HG03442 (cell line): ENCODE data around the gene TTLL10.
"Not testable (repeated sequence)": the region's sequence is repeated elsewhere in the genome, so short reads cannot be mapped to it uniquely, and the experiment has no call there.

Experiments used
- ATAC-seq: cut with Tn5 transposase; IDR thresholded peaks from one replicate; pipeline ENCODE4 v1.9.1; 2021; ENCODE audit warnings: mild to moderate bottlenecking, moderate library complexity; ENCODE audit not compliant: unreplicated experiment

The TTLL10 gene

GRCh38 chr1:1170215-1171091 lies 3.2 kb upstream of the TTLL10 start:
- ATAC-seq: no peak

- no peak for ATAC-seq
These were observed 2.5 kb upstream of the TTLL10 start for GRCh38 chr1:1171161-1171545.

- ATAC-seq: no peak
These were observed 1.9 kb upstream of the TTLL10 start for GRCh38 chr1:1171546-1172340.

DNA sequence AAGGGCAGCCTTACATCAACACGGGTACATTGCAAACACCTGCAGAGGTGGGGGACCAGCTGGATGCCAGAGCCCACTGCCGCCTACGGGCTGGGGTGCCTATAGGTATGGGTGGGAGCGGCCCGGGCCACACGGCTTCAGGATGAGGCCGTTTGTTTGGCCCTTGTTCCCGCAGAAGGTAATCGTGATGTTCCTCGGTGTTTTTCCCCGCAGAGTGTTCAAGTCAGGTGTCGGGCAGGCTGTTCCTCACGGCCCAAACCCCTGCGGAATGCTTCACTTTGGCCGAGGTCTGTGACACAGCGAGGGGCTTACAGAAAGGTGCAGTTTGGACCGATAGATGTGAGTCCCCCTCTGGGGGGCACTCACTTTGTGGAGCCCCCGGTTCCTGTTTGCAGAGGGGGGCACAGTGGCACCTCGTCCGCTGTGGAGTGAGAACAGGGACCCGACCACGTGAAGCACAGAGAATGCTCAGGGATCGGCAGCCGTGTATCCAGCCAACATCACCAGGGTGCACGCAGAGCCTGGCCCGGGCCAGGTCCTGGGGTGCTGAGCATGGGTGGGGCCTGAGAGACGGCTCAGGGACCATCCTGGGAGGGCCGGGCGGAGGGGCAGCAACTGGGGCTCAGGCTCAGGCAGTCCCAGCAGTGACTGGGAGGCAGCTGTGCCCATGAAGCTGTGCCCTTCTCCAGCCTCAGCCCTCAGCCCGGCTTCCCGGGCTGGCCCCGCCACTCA lies 453 bp upstream of the TTLL10 start:
- no peak for ATAC-seq

- no peak for ATAC-seq
These were observed 1.8 kb downstream of the TTLL10 start for GRCh38 chr1:1175221-1176062.

GRCh38 chr1:1176063-1176761 lies 2.5 kb downstream of the TTLL10 start:
- not testable (repeated sequence) for ATAC-seq

- ATAC-seq: no peak
These were observed 3.3 kb downstream of the TTLL10 start for GRCh38 chr1:1176931-1177330.

DNA sequence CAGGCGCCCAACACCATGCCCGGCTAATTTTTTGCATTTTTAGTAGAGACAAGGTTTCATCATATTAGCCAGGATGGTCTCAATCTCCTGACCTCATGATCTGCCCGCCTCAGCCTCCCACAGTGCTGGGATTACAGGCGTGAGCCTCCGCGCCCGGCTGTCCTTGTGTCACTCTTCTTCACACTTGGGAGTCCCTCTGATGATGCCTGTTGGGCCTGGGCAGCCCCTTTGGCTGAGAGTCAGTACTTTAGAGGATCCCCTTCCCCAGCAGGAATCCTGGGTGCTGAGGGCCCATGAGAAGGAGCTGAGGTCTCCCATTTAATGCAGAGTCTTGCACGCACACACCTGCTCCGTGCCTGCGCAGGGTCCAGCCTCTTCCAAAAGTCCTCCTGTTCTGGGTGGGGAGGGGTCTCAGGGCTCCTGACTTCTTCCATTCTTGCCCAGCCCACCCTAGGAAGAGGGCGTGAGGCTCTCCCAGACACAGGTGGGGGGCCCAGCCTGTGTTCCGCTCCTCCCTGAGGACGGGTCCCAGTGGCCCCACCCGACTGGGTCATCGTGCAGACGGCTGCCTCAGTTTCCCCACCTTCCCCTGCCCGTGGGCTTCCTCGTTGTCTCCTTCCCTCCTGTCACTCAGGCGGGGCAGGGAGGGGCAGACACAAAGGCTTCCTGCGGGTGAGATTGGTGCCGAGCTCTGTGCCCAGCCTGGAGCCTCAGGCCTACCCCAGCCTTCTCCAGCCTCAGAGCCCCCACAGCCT lies 3.9 kb downstream of the TTLL10 start:
- no peak for ATAC-seq

DNA sequence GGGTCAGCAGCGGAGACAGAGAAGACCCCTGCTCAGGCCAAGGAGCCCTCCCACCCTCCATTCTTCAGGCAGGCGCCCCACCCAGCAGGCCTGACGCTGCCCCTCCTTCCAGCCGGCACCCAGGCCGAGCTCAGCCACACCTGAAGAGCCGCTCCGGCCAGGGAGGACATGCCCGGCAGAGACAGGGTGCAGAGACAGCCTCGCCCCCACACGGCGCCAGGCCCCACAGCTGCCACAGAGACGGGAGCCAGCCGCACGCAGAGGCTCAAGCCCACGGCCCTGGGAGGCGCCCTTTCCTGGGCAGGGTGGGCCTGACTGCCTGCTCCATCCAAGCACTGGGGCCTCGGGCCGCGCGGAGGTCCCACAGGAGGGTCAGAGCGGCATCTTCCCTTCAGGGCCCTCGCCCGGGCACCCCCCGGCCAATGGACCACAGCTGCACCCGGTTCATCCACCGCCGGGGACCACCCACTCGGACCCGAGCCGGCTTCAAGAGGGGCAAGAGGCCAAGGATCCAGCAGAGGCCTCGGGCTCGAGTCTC lies 5.2 kb downstream of the TTLL10 start:
- ATAC-seq: no peak

DNA sequence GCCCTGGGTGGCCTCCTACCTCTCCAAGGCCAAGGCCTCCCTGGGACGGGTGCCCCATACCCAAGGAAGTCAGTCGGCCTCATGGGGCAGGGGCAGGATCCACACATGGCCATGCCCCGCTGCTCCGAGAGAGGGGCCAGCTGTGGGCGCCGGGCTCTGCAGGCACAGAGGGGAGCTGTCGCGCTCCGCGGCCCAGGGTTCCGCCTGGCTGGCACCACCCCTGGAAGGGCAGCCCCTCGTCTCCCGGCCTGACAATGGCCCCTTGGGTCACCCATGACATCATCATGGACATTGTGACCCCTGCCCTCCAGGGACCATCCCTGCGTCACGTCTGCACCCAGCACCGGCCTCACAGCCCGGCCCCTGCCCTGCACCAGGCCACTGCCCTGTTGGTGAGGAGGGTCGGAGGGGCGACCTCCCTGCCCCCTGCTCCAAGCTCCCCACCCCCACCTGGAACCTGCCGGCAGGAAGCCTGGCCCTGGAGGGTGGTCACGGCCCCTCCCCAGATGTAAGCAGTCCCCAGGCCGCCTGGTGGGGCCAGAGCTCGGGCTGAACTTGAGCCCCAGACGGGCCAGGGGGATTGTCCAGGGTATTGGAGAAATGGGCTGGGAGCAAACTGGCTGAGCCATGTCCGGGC lies 5.8 kb downstream of the TTLL10 start:
- no peak for ATAC-seq

DNA sequence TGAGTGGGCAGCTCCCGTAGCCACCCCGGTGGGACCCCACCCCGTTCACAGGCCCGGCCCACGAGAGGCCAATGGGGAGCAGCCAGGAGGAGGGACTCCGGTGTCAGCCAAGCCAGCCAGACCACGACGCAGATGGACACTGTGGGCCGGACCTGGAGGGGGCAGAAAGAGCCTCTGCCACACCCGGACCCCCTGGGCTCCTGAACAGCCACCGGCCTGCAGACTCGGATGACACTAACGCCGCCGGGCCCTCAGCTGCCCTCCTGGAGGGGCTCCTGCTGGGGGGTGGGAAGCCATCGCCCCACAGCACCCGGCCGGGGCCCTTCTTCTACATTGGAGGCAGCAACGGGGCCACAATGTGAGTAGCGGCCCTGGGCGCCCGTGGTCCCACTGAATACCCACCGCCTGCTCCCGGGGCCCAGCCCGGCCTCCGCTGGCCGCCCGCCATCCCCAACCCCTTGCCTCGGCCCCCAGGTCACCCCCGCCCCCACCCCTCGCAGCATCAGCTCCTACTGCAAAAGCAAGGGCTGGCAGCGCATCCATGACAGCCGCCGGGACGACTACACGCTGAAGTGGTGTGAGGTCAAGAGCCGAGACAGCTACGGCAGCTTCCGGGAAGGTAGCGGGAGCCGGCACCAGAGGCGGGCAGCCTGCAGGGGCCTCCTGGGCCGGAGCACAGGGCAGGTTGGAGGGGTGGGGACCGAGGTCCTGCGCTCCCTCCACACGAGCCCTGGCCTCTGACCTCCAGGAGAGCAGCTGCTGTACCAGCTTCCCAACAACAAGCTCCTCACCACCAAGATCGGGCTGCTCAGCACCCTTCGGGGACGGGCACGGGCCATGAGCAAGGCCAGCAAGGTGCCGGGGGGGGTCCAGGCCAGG lies 6.5 kb downstream of the TTLL10 start:
- ATAC-seq: no peak

- ATAC-seq: no peak
These were observed 7.7 kb downstream of the TTLL10 start for GRCh38 chr1:1181129-1181937.

- ATAC-seq: no peak
These were observed 8.3 kb downstream of the TTLL10 start for GRCh38 chr1:1181938-1182410.

- ATAC-seq: no peak
These were observed 9.0 kb downstream of the TTLL10 start for GRCh38 chr1:1182491-1183220.

DNA sequence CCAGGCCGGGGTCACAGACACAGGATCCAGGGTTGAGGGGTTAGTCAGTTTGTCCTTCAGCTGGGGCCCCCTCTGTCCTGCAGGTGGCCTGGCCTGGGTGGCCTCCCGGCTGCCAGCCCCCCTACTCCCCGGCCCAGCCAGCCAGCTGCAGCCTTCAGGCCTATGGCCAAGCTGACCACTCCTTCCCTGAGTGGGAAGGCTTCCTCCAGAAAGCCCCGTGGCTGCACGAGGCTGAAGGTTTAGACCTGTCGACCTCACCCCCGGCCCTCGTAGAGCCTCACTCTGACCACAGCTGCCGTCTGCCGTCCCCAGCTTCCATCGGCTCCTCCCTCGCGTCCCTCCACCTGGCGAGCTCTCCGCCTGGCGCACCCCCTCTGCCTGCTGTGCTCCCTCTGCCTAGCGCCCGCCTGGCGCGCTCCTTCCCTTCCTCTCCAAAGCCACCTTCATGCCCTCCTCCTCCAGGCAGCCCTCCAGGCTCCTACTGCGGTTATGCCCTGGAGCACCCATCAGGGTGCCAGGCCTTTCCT lies 9.6 kb downstream of the TTLL10 start:
- no peak for ATAC-seq
